HUES64 (cell line): ENCODE measurements around the gene SP100.
"Not testable (repeated sequence)": the region's sequence is repeated elsewhere in the genome, so short reads cannot be mapped to it uniquely, and the experiment has no call there.

Experiments
- H3K27ac ChIP-seq: 2 replicates; pipeline ENCODE4 v1.7.0; 2013; ENCODE audit warnings: low read depth, low read length, inconsistent platforms
- H3K27me3 ChIP-seq: 2 replicates; pipeline ENCODE4 v1.6.1; 2013; ENCODE audit warnings: mild to moderate bottlenecking, low read length; ENCODE audit not compliant: insufficient read depth
- H3K36me3 ChIP-seq: 2 replicates; pipeline ENCODE4 v1.6.1; 2013; ENCODE audit warnings: mild to moderate bottlenecking, low read length; ENCODE audit not compliant: insufficient read depth
- H3K4me1 ChIP-seq: 2 replicates; pipeline ENCODE4 v1.6.1; 2013; ENCODE audit warnings: mild to moderate bottlenecking, low read length, moderate library complexity; ENCODE audit not compliant: insufficient read depth
- H3K4me3 ChIP-seq: 2 replicates; pipeline ENCODE4 v1.5.1; 2013; ENCODE audit warnings: mild to moderate bottlenecking, low read length, moderate library complexity
- H3K9ac ChIP-seq: 2 replicates; pipeline ENCODE4 v1.6.1; 2013; ENCODE audit warnings: mild to moderate bottlenecking, low read depth, low read length
- H3K9me3 ChIP-seq: 2 replicates; pipeline ENCODE4 v1.6.1; 2013; ENCODE audit warnings: low read depth, low read length; ENCODE audit not compliant: insufficient read depth
- WGBS: fragments of 150-250, 120-280 bp; methylation state at CpG from one replicate; pipeline ENCODE4 v1.1.7; 2013; ENCODE audit warnings: missing lambda C conversion rate; 5-methylcytosine and 5-hydroxymethylcytosine counted together

The SP100 gene

DNA sequence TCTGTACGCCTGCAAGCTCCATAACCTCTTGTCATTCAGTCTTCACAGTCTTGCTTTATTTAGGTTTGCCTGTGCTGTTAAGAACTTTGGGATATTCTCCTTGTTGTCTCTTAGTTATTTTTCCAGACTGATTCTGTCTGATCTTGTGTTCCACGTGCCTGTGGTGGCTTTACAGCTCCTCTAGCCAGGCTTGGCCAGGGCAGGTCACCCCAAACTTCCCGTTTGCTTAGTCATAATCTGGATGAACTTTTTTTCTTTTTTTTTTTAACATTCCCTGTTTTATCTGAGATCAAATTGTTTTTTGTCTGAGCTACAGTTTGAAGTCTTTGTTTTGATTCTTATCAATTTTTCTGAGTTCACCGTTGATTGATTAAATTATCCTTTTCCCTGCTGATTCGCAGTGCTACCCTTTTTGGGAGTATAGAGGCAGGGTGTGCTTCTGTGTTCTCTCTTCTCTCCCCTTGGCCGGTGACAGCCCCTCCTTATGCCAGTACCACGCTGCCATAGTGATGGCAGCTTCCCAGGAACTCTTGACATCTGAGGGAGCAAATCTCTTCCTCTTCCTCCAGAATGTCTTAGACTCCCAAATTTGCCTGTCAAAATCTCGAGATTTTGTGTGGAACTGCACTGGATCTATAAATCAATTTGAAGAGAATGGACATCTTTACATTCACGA is 2.5 kb downstream of the SP100 start:
- Histone ChIP-seq H3K27ac (no peak overlapping the region), H3K36me3 (no peaks in the 10 kb centered on the region), H3K4me3 (no peak overlapping the region), H3K4me1 (0 out of 2 replicates have a peak, but pooled peaks cover 3% of the 10 kb centered on the region), H3K9me3 (no peaks in the 10 kb centered on the region), H3K9ac (no peak overlapping the region), H3K27me3 (no peaks in the 10 kb centered on the region)
- 89% methylated on average over 8 of the region's 9 CpGs for WGBS

DNA sequence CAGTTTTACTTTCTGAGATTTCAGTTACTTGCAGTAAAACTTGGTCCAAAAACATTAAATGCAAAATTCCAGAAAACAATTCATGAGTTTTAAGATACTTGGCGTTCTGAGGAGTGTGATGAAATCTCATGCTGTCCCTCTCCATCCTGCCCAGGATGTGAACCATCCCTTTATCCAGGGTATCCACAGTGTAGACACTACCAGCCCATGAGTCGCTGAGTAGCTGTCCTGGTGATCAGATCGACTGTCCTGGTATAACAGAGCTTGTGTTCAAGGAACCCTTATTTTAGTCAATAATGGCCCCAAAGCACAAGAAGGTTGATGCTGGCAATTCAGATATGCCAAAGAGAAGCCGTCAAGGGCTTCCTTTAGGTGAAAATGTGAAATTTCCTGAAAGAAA is 3.2 kb downstream of the SP100 start:
- H3K9me3 ChIP-seq = no peaks in the 10 kb centered on the region
- 0 out of 2 replicates have a peak, but pooled peaks cover 3% of the 10 kb centered on the region for H3K4me1 ChIP-seq
- no peak overlapping the region for H3K27ac ChIP-seq
- H3K27me3 ChIP-seq = no peaks in the 10 kb centered on the region
- WGBS = 94% methylated on average over 4 of the region's 4 CpGs
- no peak overlapping the region for H3K9ac ChIP-seq
- H3K36me3 ChIP-seq = no peaks in the 10 kb centered on the region
- H3K4me3 ChIP-seq = no peak overlapping the region

DNA sequence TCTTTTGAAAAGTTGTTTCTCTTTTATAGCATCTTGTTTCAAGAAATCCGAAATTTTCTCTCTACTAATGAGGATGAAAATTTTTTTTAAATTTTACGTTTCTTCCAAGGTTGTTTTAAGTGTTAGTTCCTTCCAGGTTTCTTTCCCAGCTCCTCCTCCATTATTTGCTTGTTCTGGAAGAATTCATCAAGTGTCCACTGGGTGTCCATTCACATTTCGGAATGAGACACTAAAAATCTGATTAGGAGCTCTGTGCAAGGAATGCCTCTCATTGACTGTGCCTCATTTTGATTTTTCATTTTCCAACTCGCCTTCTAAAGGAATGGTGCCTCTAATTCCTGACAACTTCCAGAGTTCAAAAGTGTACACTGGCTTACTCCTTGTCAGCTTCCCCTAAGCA is 6.1 kb downstream of the SP100 start:
- Histone ChIP-seq H3K4me1 (no peaks in the 10 kb centered on the region), H3K27ac (no peak overlapping the region), H3K9me3 (no peaks in the 10 kb centered on the region), H3K4me3 (no peak overlapping the region), H3K9ac (no peak overlapping the region), H3K27me3 (no peaks in the 10 kb centered on the region), H3K36me3 (no peaks in the 10 kb centered on the region)
- WGBS = 84% methylated on average over 2 of the region's 4 CpGs

DNA sequence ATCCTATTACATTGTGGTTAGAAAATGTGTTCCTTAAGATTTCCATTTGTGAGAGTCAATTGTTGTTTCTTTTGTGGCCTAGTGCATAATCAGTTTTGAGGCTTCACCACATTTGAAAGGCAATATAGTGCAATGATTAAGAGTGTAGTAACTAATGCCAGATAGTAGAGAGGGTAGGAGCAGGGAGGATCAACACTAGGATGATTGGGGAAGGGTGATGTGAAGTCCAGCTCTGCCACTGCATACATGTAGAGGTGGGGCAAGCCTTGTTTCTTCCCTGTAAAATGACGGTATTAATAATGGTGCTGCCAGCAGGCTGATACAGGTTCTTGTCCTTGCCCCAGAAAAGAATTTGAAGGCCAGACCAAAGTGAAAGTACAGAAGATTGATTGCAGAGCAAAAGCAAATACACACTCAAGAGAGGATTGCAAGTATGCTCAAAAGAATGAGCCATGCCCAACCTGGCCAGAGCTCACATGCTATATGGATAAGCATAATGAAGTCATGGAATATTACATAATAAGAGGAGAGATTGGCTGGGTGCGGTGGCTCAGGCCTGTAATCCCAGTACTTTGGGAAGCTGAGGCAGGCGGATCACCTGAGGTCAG is 8.0 kb downstream of the SP100 start:
- H3K4me1 ChIP-seq = no peaks in the 10 kb centered on the region
- no peak overlapping the region for H3K9ac ChIP-seq
- no peak overlapping the region for H3K27ac ChIP-seq
- no peaks in the 10 kb centered on the region for H3K9me3 ChIP-seq
- WGBS = 98% methylated on average over 3 of the region's 3 CpGs
- H3K36me3 ChIP-seq = no peaks in the 10 kb centered on the region
- no peak overlapping the region for H3K4me3 ChIP-seq
- no peaks in the 10 kb centered on the region for H3K27me3 ChIP-seq

DNA sequence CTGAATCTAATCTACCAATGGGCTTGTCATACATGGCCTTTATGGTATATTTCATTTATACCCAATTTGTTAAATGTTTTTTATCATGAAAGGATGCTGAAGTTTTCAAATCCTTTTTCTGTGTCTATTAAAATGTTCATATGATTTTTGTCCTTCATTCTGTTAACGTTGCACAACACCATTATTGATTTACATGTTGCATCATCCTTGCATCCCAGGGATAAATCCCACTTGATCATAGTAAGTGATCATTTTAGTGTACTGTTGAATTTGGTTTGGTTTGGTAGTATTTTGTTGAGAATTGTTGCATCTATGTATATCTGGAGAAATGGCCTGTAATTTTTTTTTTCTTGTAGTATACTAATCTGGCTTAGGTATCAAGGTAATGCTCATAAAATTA is 9.4 kb downstream of the SP100 start:
- Histone ChIP-seq H3K27me3 (no peaks in the 10 kb centered on the region), H3K36me3 (no peaks in the 10 kb centered on the region), H3K9me3 (0 out of 2 replicates have a peak, but pooled peaks cover 3% of the 10 kb centered on the region), H3K9ac (no peak overlapping the region), H3K4me1 (no peaks in the 10 kb centered on the region), H3K27ac (no peak overlapping the region), H3K4me3 (no peak overlapping the region)
- WGBS = no CpG with 5 or more reads among the region's 1 CpG

DNA sequence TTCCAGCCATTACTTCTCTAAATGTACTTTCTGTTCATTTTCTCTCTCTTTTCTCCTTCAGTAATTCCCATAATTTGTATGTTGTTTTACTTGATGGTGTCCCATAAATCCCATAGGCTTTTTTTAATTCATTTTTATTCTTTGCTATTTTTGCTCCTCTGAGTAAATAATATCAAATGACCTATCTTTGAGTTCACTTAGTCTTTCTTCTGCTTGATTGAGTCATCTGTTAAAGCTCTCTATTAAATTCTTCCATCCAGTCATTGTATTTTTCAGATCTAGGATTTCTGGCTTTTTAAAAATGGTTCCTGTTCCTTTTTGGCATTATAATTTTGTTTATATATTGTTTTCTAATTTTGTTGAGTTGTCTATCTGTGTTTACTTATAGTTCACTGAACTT is 13.5 kb downstream of the SP100 start:
- Histone ChIP-seq H3K27me3 (no peaks in the 10 kb centered on the region), H3K9ac (no peak overlapping the region), H3K36me3 (no peaks in the 10 kb centered on the region), H3K9me3 (0 out of 2 replicates have a peak, but pooled peaks cover 3% of the 10 kb centered on the region), H3K4me3 (no peak overlapping the region), H3K27ac (no peak overlapping the region), H3K4me1 (no peaks in the 10 kb centered on the region)

DNA sequence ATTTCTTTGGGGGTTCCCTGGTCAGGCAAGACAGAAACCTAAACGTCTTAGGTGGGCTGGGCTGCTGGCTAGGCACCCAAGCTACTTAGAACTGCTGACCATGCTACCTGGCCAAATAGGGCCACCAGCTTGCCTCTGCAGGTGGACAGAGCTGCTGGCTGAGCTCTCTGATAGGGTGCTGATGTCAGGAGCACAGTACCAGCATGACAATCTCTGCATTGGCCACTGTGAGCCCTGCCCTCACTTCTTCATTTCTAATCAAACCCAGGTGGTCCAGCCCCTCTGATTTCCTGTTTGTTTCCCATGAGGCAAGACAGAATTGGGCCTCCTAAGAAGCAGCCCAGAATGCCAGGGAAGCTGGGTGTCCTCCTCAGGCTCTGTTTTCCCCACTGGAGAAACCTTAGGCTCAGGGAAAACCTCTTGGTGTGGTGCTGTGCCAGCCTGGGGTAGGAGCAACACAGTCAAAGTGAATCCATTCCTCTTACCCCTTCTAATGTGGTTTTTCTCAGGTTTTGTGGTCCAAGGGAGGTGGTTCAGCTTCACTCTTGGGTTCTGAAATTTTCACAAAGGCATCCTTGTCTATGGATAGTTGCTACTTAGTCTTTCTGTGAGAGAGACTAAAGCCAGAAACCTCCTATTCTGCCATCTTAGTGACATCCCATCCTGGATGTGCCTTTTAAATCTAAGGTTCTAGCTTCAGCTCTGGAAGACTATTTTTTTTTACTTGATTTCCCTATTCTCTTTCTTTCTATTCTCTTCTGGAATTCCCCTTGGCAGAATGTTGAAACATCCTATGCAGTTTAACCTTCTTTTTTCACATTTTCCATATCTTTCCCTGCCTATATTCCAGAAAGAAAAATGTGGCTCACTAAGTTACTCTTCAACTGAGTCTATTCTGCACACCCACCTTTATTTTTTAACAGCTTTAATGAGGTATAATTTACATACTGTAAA is 15.2 kb downstream of the SP100 start:
- Histone ChIP-seq H3K4me1 (no peaks in the 10 kb centered on the region), H3K36me3 (no peaks in the 10 kb centered on the region), H3K4me3 (no peak overlapping the region), H3K9me3 (0 out of 2 replicates have a peak, but pooled peaks cover 3% of the 10 kb centered on the region), H3K27me3 (no peaks in the 10 kb centered on the region), H3K27ac (no peak overlapping the region), H3K9ac (no peak overlapping the region)
- WGBS = 90% methylated on average over 1 of the region's 1 CpG

DNA sequence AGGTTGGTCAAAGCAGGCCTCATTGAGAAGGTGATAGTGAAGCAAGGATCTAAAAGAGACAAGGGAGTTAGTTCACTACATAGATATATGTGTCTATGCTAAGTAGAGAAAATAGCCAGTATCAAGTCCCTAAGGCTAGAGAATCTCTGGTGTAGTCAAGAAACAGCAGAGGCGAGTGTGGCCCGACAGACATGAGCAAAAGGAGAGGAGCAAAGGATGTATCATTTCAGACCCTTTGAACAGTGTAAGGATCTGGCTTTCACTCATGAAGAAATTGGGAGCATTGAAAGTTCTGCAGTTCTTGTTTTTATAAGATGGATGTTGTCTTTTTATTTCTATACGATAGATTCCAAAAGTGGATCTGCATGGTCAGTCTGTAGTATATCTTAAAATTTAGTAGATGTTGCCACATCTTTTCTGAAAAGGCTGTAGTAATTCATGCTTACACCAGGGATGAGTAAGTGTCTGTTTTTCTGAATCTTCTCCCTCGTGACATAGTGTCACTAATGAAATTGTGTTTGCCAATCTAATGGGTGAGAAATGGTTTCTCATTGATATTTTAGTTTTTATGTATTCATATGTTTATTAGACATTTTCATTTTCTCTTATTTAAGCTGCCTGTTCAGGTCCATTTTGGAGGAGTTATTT is 18.8 kb downstream of the SP100 start:
- 70% methylated on average over 4 of the region's 4 CpGs for WGBS

DNA sequence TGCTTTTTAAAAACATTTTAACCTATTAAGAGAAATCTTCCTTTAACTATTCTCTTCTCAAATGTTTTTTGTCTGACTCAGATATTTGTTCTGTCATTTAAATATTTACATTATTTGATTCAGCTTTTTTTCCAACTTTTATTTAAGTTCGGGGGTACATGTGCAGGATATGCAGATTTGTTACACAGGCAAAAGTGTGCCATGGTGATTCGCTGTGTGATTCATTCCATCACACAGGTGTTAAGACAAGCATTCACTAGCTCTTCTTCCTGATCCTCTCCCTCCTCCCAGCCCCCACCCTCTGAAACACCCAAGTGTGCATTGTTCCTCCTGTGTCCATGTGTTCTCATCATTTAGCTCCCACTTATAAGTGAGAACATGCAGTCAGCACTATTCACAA is 19.4 kb downstream of the SP100 start:
- Histone ChIP-seq H3K36me3 (no peaks in the 10 kb centered on the region), H3K4me1 (no peaks in the 10 kb centered on the region)
- 91% methylated on average over 2 of the region's 2 CpGs for WGBS

More for the DNA sequence above, 18.8 kb downstream of the SP100 start:
- H3K9ac ChIP-seq = no peak overlapping the region
- peaks cover 2% of the 10 kb centered on the region; the same call in 1 of the 2 replicates for H3K9me3 ChIP-seq
- no peak overlapping the region for H3K4me3 ChIP-seq
- no peaks in the 10 kb centered on the region for H3K4me1 ChIP-seq
- no peaks in the 10 kb centered on the region for H3K27me3 ChIP-seq
- H3K27ac ChIP-seq = no peak overlapping the region
- no peaks in the 10 kb centered on the region for H3K36me3 ChIP-seq

DNA sequence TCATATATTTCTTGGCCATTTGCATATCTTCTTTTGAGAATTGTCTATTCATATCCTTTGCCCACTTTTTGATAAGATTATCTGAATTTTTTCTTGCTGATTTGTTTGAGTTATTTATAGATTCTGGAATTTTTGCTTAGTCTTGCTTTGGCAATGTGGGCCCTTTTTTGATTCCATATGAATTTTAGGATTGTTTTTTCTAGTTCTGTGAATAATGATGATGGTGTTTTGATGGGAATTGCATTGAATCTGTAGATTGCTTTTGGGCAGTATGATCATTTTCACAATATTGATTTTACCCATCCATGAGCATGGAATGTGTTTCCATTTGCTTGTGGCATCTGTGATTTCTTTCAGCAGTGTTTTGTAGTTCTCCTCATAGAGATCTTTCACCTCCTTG is 23.1 kb downstream of the SP100 start:
- H3K27ac ChIP-seq, H3K9me3 ChIP-seq, H3K36me3 ChIP-seq, H3K27me3 ChIP-seq, H3K4me1 ChIP-seq, H3K4me3 ChIP-seq, H3K9ac ChIP-seq: not testable (repeated sequence)

More for the DNA sequence above, 19.4 kb downstream of the SP100 start:
- Histone ChIP-seq H3K27me3 (no peaks in the 10 kb centered on the region), H3K9me3 (peaks cover 2% of the 10 kb centered on the region; the same call in 1 of the 2 replicates), H3K27ac (no peak overlapping the region), H3K9ac (no peak overlapping the region), H3K4me3 (no peak overlapping the region)

DNA sequence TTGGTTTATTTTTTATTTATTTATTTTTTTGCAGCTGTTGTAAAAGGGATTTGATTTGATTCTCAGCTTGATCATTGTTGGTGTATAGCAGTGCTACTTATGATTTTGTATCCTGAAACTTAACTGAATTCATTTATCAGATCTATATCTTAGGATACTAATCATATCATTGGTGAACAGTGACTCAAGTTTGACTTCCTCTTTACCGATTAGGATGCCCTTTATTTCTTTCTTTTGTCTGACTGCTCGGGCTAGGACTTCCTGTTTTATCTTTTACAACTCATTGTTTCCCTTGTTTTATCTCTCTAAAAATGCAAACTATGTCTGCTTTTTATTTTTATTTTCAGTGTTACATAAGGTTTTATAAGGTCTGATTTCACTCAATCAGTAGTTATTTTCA is 23.6 kb downstream of the SP100 start:
- H3K27ac ChIP-seq = no peak overlapping the region
- no peak overlapping the region for H3K4me3 ChIP-seq
- H3K9me3 ChIP-seq = peaks cover 2% of the 10 kb centered on the region; the same call in 1 of the 2 replicates
- no peaks in the 10 kb centered on the region for H3K36me3 ChIP-seq
- H3K9ac ChIP-seq = no peak overlapping the region
- no peaks in the 10 kb centered on the region for H3K27me3 ChIP-seq
- 81% methylated on average over 2 of the region's 2 CpGs for WGBS
- no peaks in the 10 kb centered on the region for H3K4me1 ChIP-seq
